ENCODE results near the gene BDP1.
"Not testable (repeated sequence)": the region's sequence is repeated elsewhere in the genome, so short reads cannot be mapped to it uniquely, and the experiment has no call there.

Gene BDP1

GRCh38 chr5:71455427-71456361 lies at the start of gene BDP1:
TSS of gene BDP1 (plus strand) at chr5:71455651. CDS start at chr5:71455878, 227 bp downstream.
- DNase-seq (ENCODE audit: low read depth) = peak; percentile 96

- DNase-seq (ENCODE audit: low read depth) = not testable (repeated sequence)
Observed at GRCh38 chr5:71410088-71410487, 45.4 kb upstream of the BDP1 start.

- DNase-seq (ENCODE audit: low read depth) = not testable (repeated sequence)
Observed at GRCh38 chr5:71415626-71416025, 39.8 kb upstream of the BDP1 start.

GRCh38 chr5:71418026-71418425 lies 37.4 kb upstream of the BDP1 start:
- DNase-seq (ENCODE audit: low read depth) = not testable (repeated sequence)

- DNase-seq (ENCODE audit: low read depth) = not testable (repeated sequence)
Observed at GRCh38 chr5:71421278-71421677, 34.2 kb upstream of the BDP1 start.

- DNase-seq (ENCODE audit: low read depth) = not testable (repeated sequence)
Observed at GRCh38 chr5:71423896-71424295, 31.6 kb upstream of the BDP1 start.

- not testable (repeated sequence) for DNase-seq (ENCODE audit: low read depth)
Observed at GRCh38 chr5:71426686-71427474, 28.6 kb upstream of the BDP1 start.

- DNase-seq (ENCODE audit: low read depth) = not testable (repeated sequence)
Observed at GRCh38 chr5:71432410-71432809, 23.0 kb upstream of the BDP1 start.

GRCh38 chr5:71434825-71435224 lies 20.6 kb upstream of the BDP1 start:
- DNase-seq (ENCODE audit: low read depth) = not testable (repeated sequence)

- DNase-seq (ENCODE audit: low read depth) = not testable (repeated sequence)
Observed at GRCh38 chr5:71441564-71441963, 13.9 kb upstream of the BDP1 start.

- not testable (repeated sequence) for DNase-seq (ENCODE audit: low read depth)
Observed at GRCh38 chr5:71443891-71444290, 11.6 kb upstream of the BDP1 start.

- DNase-seq (ENCODE audit: low read depth) = not testable (repeated sequence)
Observed at GRCh38 chr5:71445015-71445414, 10.4 kb upstream of the BDP1 start.

- DNase-seq (ENCODE audit: low read depth) = not testable (repeated sequence)
Observed at GRCh38 chr5:71445523-71446152, 9.8 kb upstream of the BDP1 start.

- not testable (repeated sequence) for DNase-seq (ENCODE audit: low read depth)
Observed at GRCh38 chr5:71446540-71447216, 8.8 kb upstream of the BDP1 start.

GRCh38 chr5:71447218-71447808 lies 8.1 kb upstream of the BDP1 start:
- peak; percentile 37 for DNase-seq (ENCODE audit: low read depth)

GRCh38 chr5:71452876-71453275 lies 2.6 kb upstream of the BDP1 start:
- no peak for DNase-seq (ENCODE audit: low read depth)

GRCh38 chr5:71454913-71455312 lies 538 bp upstream of the BDP1 start:
- DNase-seq (ENCODE audit: low read depth) = no peak

- no peak for DNase-seq (ENCODE audit: low read depth)
Observed at GRCh38 chr5:71456362-71456743, 902 bp downstream of the BDP1 start.

GRCh38 chr5:71457106-71457505 lies 1.7 kb downstream of the BDP1 start:
- no peak for DNase-seq (ENCODE audit: low read depth)

- no peak for DNase-seq (ENCODE audit: low read depth)
Observed at GRCh38 chr5:71460693-71461092, 5.2 kb downstream of the BDP1 start.

- no peak for DNase-seq (ENCODE audit: low read depth)
Observed at GRCh38 chr5:71461360-71461759, 5.9 kb downstream of the BDP1 start.

Measured in stimulated activated CD4-positive, alpha-beta T cell treated with anti-CD3 and anti-CD28 coated beads, Interleukin-2, amount 100 ng/mL, for 4 hours (primary cell).